HEK293T (cell line): ENCODE results near the gene PEAK1.
"Not testable (repeated sequence)": the region's sequence is repeated elsewhere in the genome, so short reads cannot be mapped to it uniquely, and the experiment has no call there.

Source experiments
- CTCF ChIA-PET: fragments of 350-600 bp; formaldehyde crosslinking; extraction: SDS; loops from one replicate; lab custom pipeline; 2021; ENCODE audit warnings: antibody characterized with exemption, inconsistent platforms; lab: Yijun Ruan, JAX
- POLR2A ChIA-PET: fragments of 350-600 bp; formaldehyde crosslinking; extraction: SDS; loops from one replicate; lab custom pipeline; 2020; ENCODE audit warnings: antibody characterized with exemption, inconsistent platforms; lab: Yijun Ruan, JAX
- DNase-seq: peaks from one replicate; pipeline ENCODE4 v3.0.0; 2012; ENCODE audit warnings: mixed read lengths; ENCODE audit errors: extremely low spot score
- ARNT ChIP-seq: fragments of 450-650 bp; IDR thresholded peaks from 2 replicates; pipeline ENCODE4 v1.6.1; 2017; ENCODE audit warnings: mild to moderate bottlenecking
- BHLHE40 ChIP-seq: fragments of 450-650 bp; IDR thresholded peaks from 2 replicates; pipeline ENCODE4 v1.6.1; 2016; ENCODE audit warnings: mild to moderate bottlenecking, moderate library complexity, borderline replicate concordance
- CTBP1 ChIP-seq: fragments of 450-650 bp; IDR thresholded peaks from 2 replicates; pipeline ENCODE4 v1.6.1; 2016; ENCODE audit warnings: borderline replicate concordance
- ELF4 ChIP-seq: fragments of 450-650 bp; IDR thresholded peaks from 2 replicates; pipeline ENCODE4 v1.6.1; 2017; ENCODE audit warnings: antibody characterized with exemption
- FOXA1 ChIP-seq: fragments of 450-650 bp; IDR thresholded peaks from 2 replicates; pipeline ENCODE4 v1.6.1; 2016; ENCODE audit warnings: mild to moderate bottlenecking
- FOXK2 ChIP-seq: fragments of 450-650 bp; IDR thresholded peaks from 2 replicates; pipeline ENCODE4 v1.6.1; 2016; ENCODE audit warnings: mild to moderate bottlenecking
- FOXM1 ChIP-seq: fragments of 450-650 bp; IDR thresholded peaks from 2 replicates; pipeline ENCODE4 v1.6.1; 2017; ENCODE audit warnings: mild to moderate bottlenecking, borderline replicate concordance
- HDGF ChIP-seq: fragments of 450-650 bp; IDR thresholded peaks from 2 replicates; pipeline ENCODE4 v1.6.1; 2017; ENCODE audit warnings: antibody characterized with exemption, borderline replicate concordance
- L3MBTL2 ChIP-seq: fragments of 450-650 bp; conservative IDR thresholded peaks from 2 replicates; pipeline ENCODE4 v1.6.1; 2016; ENCODE audit warnings: mild to moderate bottlenecking
- LEF1 ChIP-seq: fragments of 450-650 bp; IDR thresholded peaks from 2 replicates; pipeline ENCODE4 v1.6.1; 2017; ENCODE audit warnings: mild to moderate bottlenecking, borderline replicate concordance
- NFRKB ChIP-seq: fragments of 450-650 bp; IDR thresholded peaks from 2 replicates; pipeline ENCODE4 v1.6.1; 2016; ENCODE audit warnings: mild to moderate bottlenecking, moderate library complexity
- PKNOX1 ChIP-seq: fragments of 450-650 bp; IDR thresholded peaks from 2 replicates; pipeline ENCODE4 v1.6.1; 2016
- SP1 ChIP-seq: fragments of 450-650 bp; IDR thresholded peaks from 2 replicates; pipeline ENCODE4 v1.6.1; 2017
- SUZ12 ChIP-seq: fragments of 450-650 bp; IDR thresholded peaks from 2 replicates; pipeline ENCODE4 v1.6.1; 2016; ENCODE audit warnings: mild to moderate bottlenecking
- TARDBP ChIP-seq: fragments of 450-650 bp; IDR thresholded peaks from 2 replicates; pipeline ENCODE4 v1.6.1; 2016
- ZNF384 ChIP-seq: fragments of 450-650 bp; IDR thresholded peaks from 2 replicates; pipeline ENCODE4 v1.6.1; 2016

PEAK1 gene

GRCh38 chr15:77414789-77415442 is 5.0 kb downstream of the PEAK1 start:
- CTCF ChIA-PET: no interaction called here
- no peak for TF ChIP-seq SP1
- DNase-seq: no peak
- POLR2A ChIA-PET: no interaction called here

GRCh38 chr15:77413699-77414349 is 6.1 kb downstream of the PEAK1 start:
- CTCF ChIA-PET: interaction anchor here (1.0 kb wide), 1 partner anchor 83 kb away, joined by 3 read pairs; no protein-coding TSS in a partner anchor
- no peak for TF ChIP-seq FOXM1
- TF ChIP-seq HDGF: no peak
- POLR2A ChIA-PET: no interaction called here
- no peak for DNase-seq

GRCh38 chr15:77412972-77413698 is 6.8 kb downstream of the PEAK1 start:
- TF ChIP-seq L3MBTL2 (no peak), ARNT (no peak), SUZ12 (no peak), LEF1 (no peak), SP1 (no peak), FOXM1 (no peak), HDGF (no peak), FOXA1 (no peak), PKNOX1 (no peak), TARDBP (no peak), ZNF384 (no peak), BHLHE40 (no peak)
- no peak for DNase-seq
- POLR2A ChIA-PET: no interaction called here
- CTCF ChIA-PET: interaction anchor here (1.0 kb wide), 1 partner anchor 84 kb away, joined by 3 read pairs; no protein-coding TSS in a partner anchor

- TF ChIP-seq LEF1: no peak
- TF ChIP-seq TARDBP: no peak
- no peak for TF ChIP-seq HDGF
- TF ChIP-seq FOXM1: no peak
- no peak for TF ChIP-seq FOXA1
- no peak for TF ChIP-seq SP1
- TF ChIP-seq SUZ12: no peak
- no peak for TF ChIP-seq CTBP1
- TF ChIP-seq FOXK2: no peak
- no peak for TF ChIP-seq ELF4
- no peak for TF ChIP-seq L3MBTL2
- TF ChIP-seq NFRKB: no peak
- TF ChIP-seq ZNF384: no peak
- no peak for TF ChIP-seq ARNT
- CTCF ChIA-PET: no interaction called here
- no peak for DNase-seq
- POLR2A ChIA-PET: no interaction called here
Observed at GRCh38 chr15:77411619-77411976, 8.3 kb downstream of the PEAK1 start.

- ChIA-PET CTCF (no interaction called here), POLR2A (no interaction called here)
- no peak for DNase-seq
- no peak for TF ChIP-seq FOXK2
- TF ChIP-seq ZNF384: no peak
- no peak for TF ChIP-seq FOXA1
- TF ChIP-seq BHLHE40: no peak
- TF ChIP-seq LEF1: no peak
- TF ChIP-seq SP1: no peak
- no peak for TF ChIP-seq FOXM1
- TF ChIP-seq PKNOX1: 0 out of 2 replicates have a peak, but pooled peaks have one; percentile 6
Observed at GRCh38 chr15:77410701-77411618, 8.9 kb downstream of the PEAK1 start.

GRCh38 chr15:77410157-77410500 is 9.8 kb downstream of the PEAK1 start:
- POLR2A ChIA-PET: interaction anchor here (1.6 kb wide), 1 partner anchor 20 kb away, joined by 3 read pairs; no protein-coding TSS in a partner anchor
- CTCF ChIA-PET: not testable (repeated sequence)

More at GRCh38 chr15:77410157-77410500, 9.8 kb downstream of the PEAK1 start:
- not testable (repeated sequence) for DNase-seq
